Muscle layer of duodenum (tissue), 2 donors: Measurements from ENCODE around the gene ZNF778.
"Not testable (repeated sequence)": the region's sequence is repeated elsewhere in the genome, so short reads cannot be mapped to it uniquely, and the experiment has no call there.

Experiments
- H3K27ac ChIP-seq: one replicate; pipeline ENCODE4 v1.7.0; 2013; ENCODE audit warnings: mild to moderate bottlenecking, low read length
- H3K27me3 ChIP-seq: one replicate; pipeline ENCODE4 v1.7.0; 2013; ENCODE audit warnings: low read depth, mild to moderate bottlenecking, control low read depth, low read length
- H3K36me3 ChIP-seq, 2 donors: one replicate each; pipeline ENCODE4 v1.7.0; 2013; ENCODE audit warnings: low read length in 2 of 2, control low read depth in 1 of 2, mild to moderate bottlenecking in 1 of 2; ENCODE audit not compliant: insufficient read depth in 2 of 2, control insufficient read depth in 1 of 2
- H3K4me1 ChIP-seq, 2 donors: one replicate each; pipeline ENCODE4 v1.7.0; 2013; ENCODE audit warnings: low read length in 2 of 2, mild to moderate bottlenecking in 2 of 2, control low read depth in 1 of 2, moderate library complexity in 1 of 2; ENCODE audit not compliant: insufficient read depth in 2 of 2, control insufficient read depth in 1 of 2
- H3K4me3 ChIP-seq, 2 donors: one replicate each; pipeline ENCODE4 v1.7.0; 2013; ENCODE audit warnings: low read length in 2 of 2, low read depth in 1 of 2, mild to moderate bottlenecking in 1 of 2
- H3K9me3 ChIP-seq, 2 donors: one replicate each; pipeline ENCODE4 v1.7.0; 2013; ENCODE audit warnings: low read length in 2 of 2, control low read depth in 1 of 2, mild to moderate bottlenecking in 1 of 2; ENCODE audit not compliant: control insufficient read depth in 1 of 2
- donor health status: healthy.

The ZNF778 gene

GRCh38 chr16:89184933-89185794, 32.3 kb upstream of the ZNF778 start:
- H3K4me3 ChIP-seq: no peak overlapping the region
- no peak overlapping the region for H3K27ac ChIP-seq
- no peaks in the 10 kb centered on the region for H3K27me3 ChIP-seq
- H3K4me1 ChIP-seq: no peaks in the 10 kb centered on the region
- no peaks in the 10 kb centered on the region for H3K9me3 ChIP-seq
- H3K36me3 ChIP-seq: no peaks in the 10 kb centered on the region

- H3K27me3 ChIP-seq, H3K9me3 ChIP-seq, H3K27ac ChIP-seq, H3K4me1 ChIP-seq, H3K4me3 ChIP-seq, H3K36me3 ChIP-seq: not testable (repeated sequence)
Measured at GRCh38 chr16:89185887-89186592, 31.5 kb upstream of the ZNF778 start.

GRCh38 chr16:89186593-89187031, 30.9 kb upstream of the ZNF778 start:
- not testable (repeated sequence) for H3K27me3 ChIP-seq, H3K9me3 ChIP-seq, H3K4me1 ChIP-seq

GRCh38 chr16:89187032-89187769, 30.3 kb upstream of the ZNF778 start:
- Histone ChIP-seq H3K36me3 (no peaks in the 10 kb centered on the region), H3K4me3 (no peak overlapping the region), H3K4me1 (peaks cover 0 to 6% of the 10 kb centered on the region in 2 donors)

More at GRCh38 chr16:89186593-89187031, 30.9 kb upstream of the ZNF778 start:
- not testable (repeated sequence) for H3K36me3 ChIP-seq, H3K27ac ChIP-seq, H3K4me3 ChIP-seq

GRCh38 chr16:89187770-89188392, 29.6 kb upstream of the ZNF778 start:
- Histone ChIP-seq H3K27ac (no peak overlapping the region), H3K9me3 (no peaks in the 10 kb centered on the region), H3K4me1 (peaks cover 0 to 7% of the 10 kb centered on the region in 2 donors), H3K36me3 (no peaks in the 10 kb centered on the region), H3K4me3 (no peak overlapping the region), H3K27me3 (no peaks in the 10 kb centered on the region)

More at GRCh38 chr16:89187032-89187769, 30.3 kb upstream of the ZNF778 start:
- H3K27ac ChIP-seq: no peak overlapping the region
- no peaks in the 10 kb centered on the region for H3K9me3 ChIP-seq
- no peaks in the 10 kb centered on the region for H3K27me3 ChIP-seq

GRCh38 chr16:89188471-89189357, 28.8 kb upstream of the ZNF778 start:
- H3K9me3 ChIP-seq, H3K27ac ChIP-seq, H3K27me3 ChIP-seq, H3K4me3 ChIP-seq, H3K4me1 ChIP-seq, H3K36me3 ChIP-seq: not testable (repeated sequence)

GRCh38 chr16:89189358-89190025, 28.0 kb upstream of the ZNF778 start:
- Histone ChIP-seq H3K27ac (no peak overlapping the region), H3K9me3 (no peaks in the 10 kb centered on the region), H3K4me1 (peaks cover 0 to 7% of the 10 kb centered on the region in 2 donors), H3K36me3 (no peaks in the 10 kb centered on the region), H3K4me3 (no peak overlapping the region), H3K27me3 (no peaks in the 10 kb centered on the region)

GRCh38 chr16:89190150-89190958, 27.1 kb upstream of the ZNF778 start:
- peaks cover 0 to 7% of the 10 kb centered on the region in 2 donors for H3K4me1 ChIP-seq
- no peak overlapping the region for H3K4me3 ChIP-seq
- no peaks in the 10 kb centered on the region for H3K9me3 ChIP-seq
- no peaks in the 10 kb centered on the region for H3K36me3 ChIP-seq
- H3K27me3 ChIP-seq: no peaks in the 10 kb centered on the region
- no peak overlapping the region for H3K27ac ChIP-seq

GRCh38 chr16:89191033-89191900, 26.2 kb upstream of the ZNF778 start:
- no peak overlapping the region for H3K4me3 ChIP-seq

More at GRCh38 chr16:89191033-89191900, 26.2 kb upstream of the ZNF778 start:
- Histone ChIP-seq H3K4me1 (peaks cover 0 to 7% of the 10 kb centered on the region in 2 donors), H3K27me3 (no peaks in the 10 kb centered on the region), H3K9me3 (no peaks in the 10 kb centered on the region), H3K36me3 (no peaks in the 10 kb centered on the region), H3K27ac (no peak overlapping the region)
